Parathyroid adenoma (tissue), 2 donors: ENCODE results near the gene GPR17.

Experiments
- H2AFZ ChIP-seq: fragments of 300-600 bp; sonication (generic); one replicate; pipeline ENCODE4 v1.7.0; 2017; ENCODE audit warnings: antibody characterized with exemption, mild to moderate bottlenecking
- H3K27ac ChIP-seq: fragments of 300-600 bp; sonication (generic); one replicate; pipeline ENCODE4 v1.7.0; 2017
- H3K27me3 ChIP-seq: fragments of 300-600 bp; sonication (generic); one replicate; pipeline ENCODE4 v1.7.0; 2017; ENCODE audit warnings: low read length; ENCODE audit not compliant: control insufficient read depth, insufficient read depth
- H3K36me3 ChIP-seq: fragments of 300-600 bp; sonication (generic); one replicate; pipeline ENCODE4 v1.7.0; 2017; ENCODE audit warnings: low read length; ENCODE audit not compliant: control insufficient read depth, insufficient read depth
- H3K4me1 ChIP-seq: fragments of 300-600 bp; sonication (generic); one replicate; pipeline ENCODE4 v1.7.0; 2017; ENCODE audit warnings: control low read depth
- H3K4me2 ChIP-seq: fragments of 300-600 bp; sonication (generic); one replicate; pipeline ENCODE4 v1.7.0; 2017; ENCODE audit warnings: low read length
- H3K4me3 ChIP-seq: fragments of 300-600 bp; sonication (generic); one replicate; pipeline ENCODE4 v1.7.0; 2017; ENCODE audit warnings: low read depth, low read length
- H3K79me2 ChIP-seq: fragments of 300-600 bp; sonication (generic); one replicate; pipeline ENCODE4 v1.7.0; 2017; ENCODE audit warnings: control low read depth
- H3K9ac ChIP-seq: fragments of 300-600 bp; sonication (generic); one replicate; pipeline ENCODE4 v1.7.0; 2017; ENCODE audit warnings: mild to moderate bottlenecking
- H3K9me3 ChIP-seq: fragments of 300-600 bp; sonication (generic); one replicate; pipeline ENCODE4 v1.7.0; 2017; ENCODE audit warnings: low read length; ENCODE audit not compliant: control insufficient read depth
- TF ChIP-seq, protein P1 (sequence below): fragments of 300-600 bp; sonication (generic); IDR thresholded peaks from one replicate; pipeline ENCODE4 v1.7.0; 2017; ENCODE audit warnings: antibody characterized with exemption, mild to moderate bottlenecking
- donor health status: primary hyperparathyroidism.

GPR17 gene

DNA sequence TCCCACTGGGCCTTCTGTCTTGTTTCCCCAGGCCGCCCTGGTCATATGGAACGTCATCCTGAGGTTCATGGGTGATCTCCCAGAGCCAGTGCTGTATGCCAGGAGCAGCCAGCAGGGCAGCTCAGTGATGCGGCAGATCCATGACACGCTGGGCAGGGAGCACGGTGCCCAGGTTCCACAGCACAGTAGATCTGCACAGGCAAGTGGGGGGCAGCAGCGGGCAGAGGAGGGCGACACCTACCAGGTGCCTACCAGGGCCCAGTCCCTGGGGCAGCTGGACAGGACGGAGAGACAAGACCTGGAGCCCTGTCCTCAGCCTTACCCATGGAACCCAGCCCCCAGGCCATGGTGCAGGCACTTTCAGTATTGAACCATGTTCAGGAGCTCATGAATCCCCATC, 36.1 kb upstream of the GPR17 start:
- no peak overlapping the region for H3K4me2 ChIP-seq
- H3K27ac ChIP-seq, result no peak overlapping the region
- H3K9me3 ChIP-seq, result no peaks in the 10 kb centered on the region
- no peak overlapping the region for H3K4me3 ChIP-seq
- no peaks in the 10 kb centered on the region for H3K36me3 ChIP-seq
- no peaks in the 10 kb centered on the region for H3K79me2 ChIP-seq
- H3K27me3 ChIP-seq, result no peaks in the 10 kb centered on the region
- H2AFZ ChIP-seq, result no peak overlapping the region
- TF ChIP-seq, protein P1, sequence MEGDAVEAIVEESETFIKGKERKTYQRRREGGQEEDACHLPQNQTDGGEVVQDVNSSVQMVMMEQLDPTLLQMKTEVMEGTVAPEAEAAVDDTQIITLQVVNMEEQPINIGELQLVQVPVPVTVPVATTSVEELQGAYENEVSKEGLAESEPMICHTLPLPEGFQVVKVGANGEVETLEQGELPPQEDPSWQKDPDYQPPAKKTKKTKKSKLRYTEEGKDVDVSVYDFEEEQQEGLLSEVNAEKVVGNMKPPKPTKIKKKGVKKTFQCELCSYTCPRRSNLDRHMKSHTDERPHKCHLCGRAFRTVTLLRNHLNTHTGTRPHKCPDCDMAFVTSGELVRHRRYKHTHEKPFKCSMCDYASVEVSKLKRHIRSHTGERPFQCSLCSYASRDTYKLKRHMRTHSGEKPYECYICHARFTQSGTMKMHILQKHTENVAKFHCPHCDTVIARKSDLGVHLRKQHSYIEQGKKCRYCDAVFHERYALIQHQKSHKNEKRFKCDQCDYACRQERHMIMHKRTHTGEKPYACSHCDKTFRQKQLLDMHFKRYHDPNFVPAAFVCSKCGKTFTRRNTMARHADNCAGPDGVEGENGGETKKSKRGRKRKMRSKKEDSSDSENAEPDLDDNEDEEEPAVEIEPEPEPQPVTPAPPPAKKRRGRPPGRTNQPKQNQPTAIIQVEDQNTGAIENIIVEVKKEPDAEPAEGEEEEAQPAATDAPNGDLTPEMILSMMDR, result no peak
- no peak overlapping the region for H3K9ac ChIP-seq
- H3K4me1 ChIP-seq, result no peaks in the 10 kb centered on the region

DNA sequence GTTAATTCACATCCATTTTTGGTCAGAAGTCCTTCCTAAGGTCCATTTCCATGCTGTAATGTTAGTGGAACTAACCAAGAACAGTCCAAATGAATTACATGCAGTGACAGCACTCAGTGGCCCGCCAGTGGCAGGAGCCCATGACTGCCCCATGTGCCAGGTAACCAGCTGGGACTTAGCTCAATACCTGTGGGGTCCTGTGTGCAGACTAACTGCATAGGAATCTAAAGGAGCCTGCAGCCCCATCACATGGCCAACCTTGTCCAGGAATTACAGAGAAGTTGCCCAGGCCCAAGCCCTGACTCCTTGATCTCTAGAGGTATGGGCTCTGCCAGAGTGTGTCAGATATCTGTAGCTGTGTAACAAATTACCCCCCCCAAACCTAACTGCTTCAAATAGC, 35.4 kb upstream of the GPR17 start:
- Histone ChIP-seq H3K4me1 (no peaks in the 10 kb centered on the region), H3K79me2 (no peaks in the 10 kb centered on the region), H3K4me2 (no peak overlapping the region), H3K9me3 (no peaks in the 10 kb centered on the region), H3K27ac (no peak overlapping the region), H2AFZ (no peak overlapping the region), H3K36me3 (no peaks in the 10 kb centered on the region), H3K27me3 (no peaks in the 10 kb centered on the region), H3K4me3 (no peak overlapping the region), H3K9ac (no peak overlapping the region)
- TF ChIP-seq, protein P1, result no peak

DNA sequence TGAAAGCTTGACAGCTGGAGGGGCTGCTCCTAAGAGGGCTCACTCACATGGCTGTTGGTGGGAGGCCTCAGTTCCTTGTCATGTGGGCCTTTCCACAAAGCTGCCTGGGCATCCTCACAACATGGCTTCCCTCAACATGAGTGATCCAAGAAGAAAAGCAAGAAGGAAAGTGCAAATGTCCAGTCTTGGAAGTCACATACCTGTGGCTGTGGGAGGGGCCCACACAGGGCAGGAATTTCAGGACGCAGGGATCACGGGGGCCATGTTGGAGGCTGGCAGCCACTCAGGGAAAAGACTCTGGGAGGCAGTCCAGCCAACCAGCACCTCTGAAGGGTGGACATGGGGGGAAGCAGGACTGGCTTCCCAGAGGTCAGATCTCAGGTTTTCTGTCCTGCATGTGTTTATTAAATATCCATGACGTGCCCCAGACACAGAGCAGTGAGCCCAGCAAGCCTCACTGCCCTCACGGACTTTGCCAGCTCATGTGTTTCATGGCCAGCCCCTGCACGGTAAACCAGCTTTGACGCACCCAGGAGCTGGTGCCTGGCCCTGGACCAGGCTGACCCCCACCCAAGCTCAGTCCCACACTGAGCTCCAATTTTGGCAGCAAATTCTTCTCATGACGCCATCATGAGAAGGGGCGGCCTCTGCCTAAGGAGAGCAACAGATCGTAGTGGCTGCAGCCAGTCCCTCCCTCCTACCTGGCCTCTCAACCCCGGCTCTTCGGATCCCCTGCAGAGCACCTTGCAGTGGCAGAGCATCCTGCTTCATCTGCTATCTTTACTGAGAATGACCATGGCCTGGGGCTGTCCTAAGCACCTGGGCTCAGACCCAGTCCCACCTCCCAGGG, 34.7 kb upstream of the GPR17 start:
- H3K4me1 ChIP-seq, result no peaks in the 10 kb centered on the region
- no peak overlapping the region for H3K4me3 ChIP-seq
- TF ChIP-seq, protein P1, result no peak
- H3K27ac ChIP-seq, result no peak overlapping the region
- H3K9ac ChIP-seq, result no peak overlapping the region
- no peaks in the 10 kb centered on the region for H3K36me3 ChIP-seq
- H2AFZ ChIP-seq, result no peak overlapping the region
- H3K79me2 ChIP-seq, result no peaks in the 10 kb centered on the region
- H3K27me3 ChIP-seq, result no peaks in the 10 kb centered on the region
- H3K9me3 ChIP-seq, result no peaks in the 10 kb centered on the region
- H3K4me2 ChIP-seq, result no peak overlapping the region

DNA sequence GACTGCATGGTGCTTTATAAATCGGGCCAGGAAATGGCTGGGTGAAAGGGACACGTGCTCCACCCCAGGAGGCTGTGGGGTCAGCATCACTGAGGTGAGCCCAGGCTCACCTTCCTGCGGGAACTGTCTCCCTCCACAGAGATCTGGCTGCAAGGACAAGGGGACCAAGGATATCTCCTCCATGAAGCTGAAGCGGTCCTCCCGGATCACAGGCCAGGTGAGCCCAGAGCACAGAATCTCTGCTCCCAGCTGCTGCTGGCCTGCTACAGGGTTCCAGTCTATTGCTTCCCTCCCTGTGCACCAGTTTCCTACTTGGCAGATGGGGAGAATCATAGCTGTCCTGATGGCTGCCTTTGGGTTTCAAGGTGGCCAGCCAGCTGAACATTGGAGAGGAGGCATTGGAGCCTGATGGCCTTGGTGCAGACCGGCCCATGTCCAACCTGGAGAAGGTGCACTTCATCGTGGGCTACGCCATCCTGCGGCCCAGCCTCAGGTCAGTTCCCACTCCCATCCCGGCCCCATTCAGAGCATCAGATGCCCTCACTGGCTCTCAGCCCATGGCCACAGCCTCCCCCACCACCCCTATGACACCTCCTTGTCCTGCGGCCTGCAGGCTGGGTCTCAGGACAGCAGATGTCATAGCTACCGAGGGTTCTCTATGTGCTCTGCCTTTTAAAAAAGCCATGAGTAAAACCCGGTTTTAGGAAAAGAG, 33.7 kb upstream of the GPR17 start:
- H3K79me2 ChIP-seq, result no peaks in the 10 kb centered on the region
- H3K9me3 ChIP-seq, result no peaks in the 10 kb centered on the region
- no peaks in the 10 kb centered on the region for H3K4me1 ChIP-seq
- TF ChIP-seq, protein P1, result no peak
- H3K27ac ChIP-seq, result no peak overlapping the region
- no peak overlapping the region for H3K9ac ChIP-seq
- no peak overlapping the region for H3K4me2 ChIP-seq
- H2AFZ ChIP-seq, result no peak overlapping the region
- no peaks in the 10 kb centered on the region for H3K27me3 ChIP-seq
- no peak overlapping the region for H3K4me3 ChIP-seq
- H3K36me3 ChIP-seq, result no peaks in the 10 kb centered on the region
